Tibial nerve (tissue), 4 donors: ENCODE results near the gene MSH5.

Source experiments
- EP300 ChIP-seq, 2 donors: sonication (generic); formaldehyde crosslinking; IDR thresholded peaks; one replicate each; pipeline ENCODE4 v1.6.1; 2017; ENCODE audit warnings: antibody characterized with exemption in 2 of 2, mild to moderate bottlenecking in 1 of 2
- TF ChIP-seq, protein P1 (sequence below), 5 experiments: fragments of 200-600 bp in 3 of 5; fragments of 450-650 bp in 2 of 5; sonication (generic) in 3 of 5; IDR thresholded peaks; one replicate each; pipeline ENCODE4 v1.5.1; 2016 to 2019; ENCODE audit warnings: antibody characterized with exemption in 5 of 5, mild to moderate bottlenecking in 3 of 5, moderate library complexity in 2 of 5

DNA sequence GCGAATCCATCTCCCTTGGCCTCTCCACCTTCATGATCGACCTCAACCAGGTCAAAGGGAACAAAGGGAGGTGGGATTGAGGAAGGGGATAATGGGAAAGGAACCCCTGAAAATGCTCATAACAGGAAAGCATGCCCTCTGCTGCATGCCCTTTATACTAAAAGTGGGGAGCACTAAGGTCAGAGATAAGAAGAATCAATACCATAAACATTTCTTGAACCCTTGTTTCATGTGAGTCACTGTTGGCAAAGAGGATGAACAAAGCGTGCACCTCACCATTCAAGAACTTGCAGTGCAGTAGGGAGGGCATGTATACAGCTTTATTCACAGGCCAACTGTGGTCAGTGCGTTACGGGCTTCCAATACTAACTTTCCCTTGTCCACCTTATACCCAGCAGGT lies 21.0 kb downstream of the MSH5 start:
- TF ChIP-seq, protein P1, sequence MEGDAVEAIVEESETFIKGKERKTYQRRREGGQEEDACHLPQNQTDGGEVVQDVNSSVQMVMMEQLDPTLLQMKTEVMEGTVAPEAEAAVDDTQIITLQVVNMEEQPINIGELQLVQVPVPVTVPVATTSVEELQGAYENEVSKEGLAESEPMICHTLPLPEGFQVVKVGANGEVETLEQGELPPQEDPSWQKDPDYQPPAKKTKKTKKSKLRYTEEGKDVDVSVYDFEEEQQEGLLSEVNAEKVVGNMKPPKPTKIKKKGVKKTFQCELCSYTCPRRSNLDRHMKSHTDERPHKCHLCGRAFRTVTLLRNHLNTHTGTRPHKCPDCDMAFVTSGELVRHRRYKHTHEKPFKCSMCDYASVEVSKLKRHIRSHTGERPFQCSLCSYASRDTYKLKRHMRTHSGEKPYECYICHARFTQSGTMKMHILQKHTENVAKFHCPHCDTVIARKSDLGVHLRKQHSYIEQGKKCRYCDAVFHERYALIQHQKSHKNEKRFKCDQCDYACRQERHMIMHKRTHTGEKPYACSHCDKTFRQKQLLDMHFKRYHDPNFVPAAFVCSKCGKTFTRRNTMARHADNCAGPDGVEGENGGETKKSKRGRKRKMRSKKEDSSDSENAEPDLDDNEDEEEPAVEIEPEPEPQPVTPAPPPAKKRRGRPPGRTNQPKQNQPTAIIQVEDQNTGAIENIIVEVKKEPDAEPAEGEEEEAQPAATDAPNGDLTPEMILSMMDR (IDR thresholded peaks at IDR 0.05) = no peak
- TF ChIP-seq EP300 (IDR thresholded peaks at IDR 0.05) = no peak
